Measurements from ENCODE around the gene APOBR. TPM values are rescaled to one million over a fixed set of nuclear protein-coding genes. Genes with fewer than 3 reads are reported as not detected.

Gene APOBR
- total and polyA plus RNA-seq, 2 of the 13 experiments (the other 11 are each of a cell fraction or from before 2014, with no cell fraction given) = 0.03 TPM; not detected in 1

- TF ChIP-seq NR0B2 (CRISPR knock-in tag; IDR thresholded peaks at IDR 0.05) (no peak), NFYB (CRISPR knock-in tag; IDR thresholded peaks at IDR 0.05) (peak; percentile 70), CSRNP2 (CRISPR knock-in tag; conservative IDR thresholded peaks at IDR 0.05; ENCODE audit: low read depth) (no peak), KMT2B (CRISPR knock-in tag; IDR thresholded peaks at IDR 0.05) (peak; percentile 34; the same call in 1 of the 2 replicates), NFATC3 (CRISPR knock-in tag; IDR thresholded peaks at IDR 0.05) (no peak), ZNF746 (CRISPR knock-in tag; IDR thresholded peaks at IDR 0.05) (no peak), ZNF720 (CRISPR knock-in tag; IDR thresholded peaks at IDR 0.05) (no peak), ZKSCAN8 (CRISPR knock-in tag; IDR thresholded peaks at IDR 0.05; ENCODE audit: borderline replicate concordance) (peak; percentile 35; the same call in 1 of the 2 replicates), ATF2 (CRISPR knock-in tag; IDR thresholded peaks at IDR 0.05) (no peak), TOPORS (CRISPR knock-in tag; IDR thresholded peaks at IDR 0.05) (no peak), NAIF1 (CRISPR knock-in tag; IDR thresholded peaks at IDR 0.05; ENCODE audit: borderline replicate concordance) (no peak), ZNF552 (CRISPR knock-in tag; IDR thresholded peaks at IDR 0.05; ENCODE audit: borderline replicate concordance) (no peak), SP2 (CRISPR knock-in tag; IDR thresholded peaks at IDR 0.05) (no peak), ARNT (IDR thresholded peaks at IDR 0.05) (no peak), ZBTB25 (CRISPR knock-in tag; IDR thresholded peaks at IDR 0.05) (peak; percentile 32; the same call in 1 of the 2 replicates), ZNF737 (CRISPR knock-in tag; IDR thresholded peaks at IDR 0.05; ENCODE audit: borderline replicate concordance) (no peak), RFX3 (CRISPR knock-in tag; IDR thresholded peaks at IDR 0.05) (no peak), PCBP2 (optimal IDR thresholded peaks at IDR 0.05; ENCODE audit: low read depth, low read length, poor library complexity, severe bottlenecking) (no peak), NFYC (CRISPR knock-in tag; IDR thresholded peaks at IDR 0.05) (peak; percentile 71), ZBTB39 (CRISPR knock-in tag; IDR thresholded peaks at IDR 0.05) (no peak), POLR2AphosphoS5 (IDR thresholded peaks at IDR 0.05; ENCODE audit: low read depth, low read length) (peak; percentile 30; the same call in 1 of the 2 replicates), MLLT10 (CRISPR knock-in tag; IDR thresholded peaks at IDR 0.05) (no peak), FOXM1 (CRISPR knock-in tag; IDR thresholded peaks at IDR 0.05) (no peak)
Measured at GRCh38 chr16:28531777-28532744, 37.6 kb downstream of the APOBR start (continued).

Data from HepG2 (cell line).